Endodermal cell (in vitro differentiated cells): Measurements from ENCODE around the gene DNAAF8. TPM values are rescaled to one million over a fixed set of nuclear protein-coding genes. Genes with fewer than 3 reads are reported as not detected.
A peak's percentile ranks its signal among the peaks of the same experiment; 100 is the strongest.

Source experiments
- DNase-seq: peaks from one replicate; pipeline ENCODE4 v3.0.0-alpha.2; 2017
- H3K27ac ChIP-seq: 2 replicates; pipeline ENCODE4 v1.5.1; 2013; ENCODE audit warnings: mild to moderate bottlenecking, low read depth, low read length, moderate library complexity
- H3K27me3 ChIP-seq: 2 replicates; pipeline ENCODE4 v1.6.1; 2013; ENCODE audit warnings: mild to moderate bottlenecking, low read length, moderate library complexity; ENCODE audit not compliant: insufficient read depth, control insufficient read depth, poor library complexity, severe bottlenecking
- H3K36me3 ChIP-seq: 2 replicates; pipeline ENCODE4 v1.7.0; 2013; ENCODE audit warnings: mild to moderate bottlenecking, low read length, moderate library complexity; ENCODE audit not compliant: control insufficient read depth, insufficient read depth
- H3K4me1 ChIP-seq: one replicate; pipeline ENCODE4 v1.7.0; 2013; ENCODE audit warnings: low read length; ENCODE audit not compliant: control insufficient read depth, insufficient read depth
- H3K4me3 ChIP-seq: 2 replicates; pipeline ENCODE4 v1.5.1; 2013; ENCODE audit warnings: mild to moderate bottlenecking, low read length, moderate library complexity
- H3K9ac ChIP-seq: 2 replicates; pipeline ENCODE4 v1.6.1; 2013; ENCODE audit warnings: mild to moderate bottlenecking, low read length, moderate library complexity; ENCODE audit not compliant: poor library complexity, severe bottlenecking; ENCODE audit errors: extremely low read depth
- H3K9me3 ChIP-seq: 2 replicates; pipeline ENCODE4 v1.6.1; 2013; ENCODE audit warnings: mild to moderate bottlenecking, low read length, moderate library complexity; ENCODE audit not compliant: control insufficient read depth
- H3K27ac Mint-ChIP-seq: 2 replicates; pipeline ENCODE4 v1.8.0; 2020; ENCODE audit warnings: mixed read lengths
- H3K27me3 Mint-ChIP-seq: 2 replicates; pipeline ENCODE4 v1.8.0; 2021; ENCODE audit warnings: mild to moderate bottlenecking, mixed read lengths; ENCODE audit not compliant: insufficient read depth
- H3K36me3 Mint-ChIP-seq: 2 replicates; pipeline ENCODE4 v1.8.0; 2020; ENCODE audit warnings: low read depth, mixed read lengths
- H3K4me1 Mint-ChIP-seq: 2 replicates; pipeline ENCODE4 v1.8.0; 2020; ENCODE audit warnings: mixed read lengths
- H3K4me3 Mint-ChIP-seq: 2 replicates; pipeline ENCODE4 v1.8.0; 2020; ENCODE audit warnings: mild to moderate bottlenecking, moderate library complexity, mixed read lengths
- H3K9me3 Mint-ChIP-seq: 2 replicates; pipeline ENCODE4 v1.8.0; 2020; ENCODE audit warnings: mild to moderate bottlenecking, mixed read lengths
- CTCF ChIP-seq: fragments of 200-600 bp; sonication (generic); conservative IDR thresholded peaks from 2 replicates; pipeline ENCODE4 v1.5.0; 2021; ENCODE audit warnings: antibody characterized with exemption, mild to moderate bottlenecking
- WGBS, 2 experiments: methylation state at CpG; one replicate each; pipeline versions ENCODE4 v1.1.5 to v1.1.7; 2013; ENCODE audit warnings: missing lambda C conversion rate in 2 of 2, mixed read lengths in 1 of 2; ENCODE audit not compliant: insufficient coverage in 1 of 2, insufficient read length in 1 of 2; 5-methylcytosine and 5-hydroxymethylcytosine counted together
- total RNA-seq, 2 donors: library from RNA; stranded (reverse); fragmentation: NEBNext Ultra II Directional in 1 of 2; extraction: Animal tissue kit (Norgen Biotek cat#: 25700) in 1 of 2; gene quantifications; 2 replicates in 1 of 2; 3 replicates in 1 of 2; pipeline ENCODE4 v1.2.1, GENCODE V29; 2021

Gene DNAAF8
- total RNA-seq, 2 donors from 2014 or later: 0.35 to 0.64 TPM

DNA sequence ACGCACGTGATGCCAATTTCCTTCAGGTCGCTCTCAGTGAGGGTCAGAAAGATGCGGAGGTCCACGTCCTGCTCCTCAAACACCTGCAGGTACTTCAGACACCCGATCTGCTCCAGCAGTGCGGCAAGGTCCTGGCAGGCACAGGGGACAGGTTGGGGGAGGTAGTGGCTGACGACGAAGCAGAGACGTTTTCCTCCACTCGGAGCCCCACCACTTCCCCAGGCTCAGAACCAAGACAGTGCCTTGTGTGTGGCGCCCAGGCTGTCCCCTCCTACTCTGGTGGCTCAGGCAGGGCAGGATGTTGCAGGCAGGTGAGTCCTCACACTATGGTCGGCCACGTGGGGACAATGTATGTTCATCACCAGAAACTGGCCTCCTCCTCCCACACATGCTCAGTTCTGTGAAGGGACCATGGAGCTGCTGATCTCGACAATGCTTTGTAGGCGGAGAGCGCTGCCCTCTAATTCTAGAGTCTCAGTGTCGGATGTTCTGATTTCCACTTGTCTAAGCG is 35.2 kb upstream of the DNAAF8 start:
- Histone ChIP-seq H3K9me3 (no peaks in the 10 kb centered on the region), H3K4me1 (no peaks in the 10 kb centered on the region), H3K4me3 (no peak overlapping the region), H3K27me3 (no peaks in the 10 kb centered on the region), H3K9ac (no peak overlapping the region), H3K36me3 (peaks cover 55% of the 10 kb centered on the region), H3K27ac (no peak overlapping the region)
- Mint-ChIP-seq H3K36me3 (peaks cover 23% of the 10 kb centered on the region), H3K27ac (no peak overlapping the region), H3K9me3 (no peaks in the 10 kb centered on the region), H3K27me3 (no peaks in the 10 kb centered on the region), H3K4me1 (peaks cover 4% of the 10 kb centered on the region), H3K4me3 (no peak overlapping the region)
- no peak for TF ChIP-seq CTCF
- DNase-seq: peak; percentile 39
- WGBS, 2 experiments: 93 to 94% methylated on average over 13 to 19 of the region's 19 CpGs

DNA sequence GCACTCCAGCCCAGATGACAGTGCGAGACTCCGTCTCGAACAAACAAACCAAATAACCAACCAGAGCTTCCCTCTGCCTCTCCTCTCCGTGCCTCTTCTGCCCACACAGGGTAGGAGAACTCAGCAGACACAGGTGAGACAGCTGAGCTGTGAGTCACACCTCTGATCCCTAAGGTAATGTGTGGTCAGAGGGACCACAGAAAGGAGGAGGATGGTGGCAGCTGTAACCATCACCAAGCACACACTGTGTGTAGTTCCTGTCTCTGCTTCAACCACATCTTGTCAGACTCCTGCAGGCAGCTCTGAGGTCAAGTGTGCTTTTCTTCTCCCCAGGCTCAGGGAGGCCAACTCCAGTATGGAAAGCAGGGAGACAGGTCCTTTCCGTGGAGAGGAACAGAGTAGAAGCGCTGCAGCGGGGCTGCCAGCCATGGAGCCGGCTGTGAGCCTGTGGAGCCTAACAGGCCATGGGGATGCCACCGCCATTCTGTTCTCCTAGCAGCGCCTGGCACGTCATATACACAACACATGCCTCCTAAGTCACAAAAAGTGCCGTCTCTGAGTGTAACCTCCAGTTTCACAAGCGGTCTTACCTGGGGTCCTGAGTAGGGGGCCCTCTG is 33.8 kb upstream of the DNAAF8 start:
- peaks cover 63% of the 10 kb centered on the region for H3K36me3 ChIP-seq
- no peak overlapping the region for H3K9ac ChIP-seq
- H3K9me3 ChIP-seq: no peaks in the 10 kb centered on the region
- DNase-seq: peak; percentile 42
- no peak overlapping the region for H3K4me3 ChIP-seq
- no peak overlapping the region for H3K4me3 Mint-ChIP-seq
- H3K27ac ChIP-seq: no peak overlapping the region
- no peaks in the 10 kb centered on the region for H3K27me3 Mint-ChIP-seq
- H3K4me1 ChIP-seq: no peaks in the 10 kb centered on the region
- no peaks in the 10 kb centered on the region for H3K27me3 ChIP-seq
- peaks cover 33% of the 10 kb centered on the region for H3K36me3 Mint-ChIP-seq
- no peaks in the 10 kb centered on the region for H3K4me1 Mint-ChIP-seq
- TF ChIP-seq CTCF: no peak
- no peak overlapping the region for H3K27ac Mint-ChIP-seq
- no peaks in the 10 kb centered on the region for H3K9me3 Mint-ChIP-seq
- WGBS, 2 experiments: 97 to 98% methylated on average over 9 to 13 of the region's 13 CpGs

DNA sequence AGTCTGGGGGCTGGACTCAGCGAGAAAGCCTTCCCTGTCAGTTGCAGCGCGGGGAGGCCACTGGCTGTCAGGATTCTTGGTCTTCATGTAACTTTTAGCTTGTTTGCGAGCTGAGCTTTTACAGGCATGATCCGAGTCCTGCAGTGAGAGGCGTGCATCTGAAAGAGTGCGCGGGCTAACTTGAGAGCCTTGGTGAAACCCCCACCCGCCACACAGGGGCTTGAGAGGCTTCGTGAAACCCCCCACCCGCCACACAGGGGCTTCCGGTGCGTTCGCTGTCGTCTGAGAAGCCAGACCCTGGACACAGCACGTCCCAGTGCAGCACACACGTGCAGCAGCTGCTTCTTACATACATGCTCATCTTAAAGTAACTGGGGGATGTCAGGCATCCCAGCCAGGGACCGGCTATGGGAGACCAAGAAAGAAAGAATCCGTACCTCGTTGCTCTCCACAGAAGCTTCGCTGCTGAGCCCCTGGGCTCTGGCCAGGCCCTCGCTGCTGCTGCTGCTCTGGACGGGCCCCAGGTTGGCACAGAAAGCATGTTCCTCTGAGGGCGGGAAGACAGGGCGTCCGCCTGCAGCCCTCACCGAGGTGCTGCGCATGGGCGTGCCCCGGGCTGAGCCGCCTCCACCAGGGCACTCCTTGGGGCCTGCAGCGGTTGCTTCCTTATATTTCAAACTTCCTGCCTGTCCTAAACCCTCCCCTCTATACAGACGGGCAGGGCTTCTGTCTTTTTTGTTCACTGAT is 33.2 kb upstream of the DNAAF8 start:
- Histone ChIP-seq H3K27ac (no peak overlapping the region), H3K4me1 (no peaks in the 10 kb centered on the region), H3K9ac (no peak overlapping the region), H3K4me3 (no peak overlapping the region), H3K36me3 (peaks cover 58% of the 10 kb centered on the region), H3K27me3 (no peaks in the 10 kb centered on the region), H3K9me3 (no peaks in the 10 kb centered on the region)
- DNase-seq: no peak
- Mint-ChIP-seq H3K27me3 (no peaks in the 10 kb centered on the region), H3K4me1 (no peaks in the 10 kb centered on the region), H3K36me3 (peaks cover 32% of the 10 kb centered on the region), H3K4me3 (no peak overlapping the region), H3K9me3 (no peaks in the 10 kb centered on the region), H3K27ac (no peak overlapping the region)
- TF ChIP-seq CTCF: no peak
- 92 to 93% methylated on average over 24 to 33 of the region's 33 CpGs for WGBS, 2 experiments
